GM18519 (cell line): ENCODE data around the gene DPM3.
"Not testable (repeated sequence)": the region's sequence is repeated elsewhere in the genome, so short reads cannot be mapped to it uniquely, and the experiment has no call there.

ENCODE experiments used
- ATAC-seq: cut with Tn5 transposase; IDR thresholded peaks from one replicate; pipeline ENCODE4 v1.9.1; 2021; ENCODE audit warnings: mild to moderate bottlenecking, moderate library complexity; ENCODE audit not compliant: unreplicated experiment, low FRiP score

DPM3 gene

DNA sequence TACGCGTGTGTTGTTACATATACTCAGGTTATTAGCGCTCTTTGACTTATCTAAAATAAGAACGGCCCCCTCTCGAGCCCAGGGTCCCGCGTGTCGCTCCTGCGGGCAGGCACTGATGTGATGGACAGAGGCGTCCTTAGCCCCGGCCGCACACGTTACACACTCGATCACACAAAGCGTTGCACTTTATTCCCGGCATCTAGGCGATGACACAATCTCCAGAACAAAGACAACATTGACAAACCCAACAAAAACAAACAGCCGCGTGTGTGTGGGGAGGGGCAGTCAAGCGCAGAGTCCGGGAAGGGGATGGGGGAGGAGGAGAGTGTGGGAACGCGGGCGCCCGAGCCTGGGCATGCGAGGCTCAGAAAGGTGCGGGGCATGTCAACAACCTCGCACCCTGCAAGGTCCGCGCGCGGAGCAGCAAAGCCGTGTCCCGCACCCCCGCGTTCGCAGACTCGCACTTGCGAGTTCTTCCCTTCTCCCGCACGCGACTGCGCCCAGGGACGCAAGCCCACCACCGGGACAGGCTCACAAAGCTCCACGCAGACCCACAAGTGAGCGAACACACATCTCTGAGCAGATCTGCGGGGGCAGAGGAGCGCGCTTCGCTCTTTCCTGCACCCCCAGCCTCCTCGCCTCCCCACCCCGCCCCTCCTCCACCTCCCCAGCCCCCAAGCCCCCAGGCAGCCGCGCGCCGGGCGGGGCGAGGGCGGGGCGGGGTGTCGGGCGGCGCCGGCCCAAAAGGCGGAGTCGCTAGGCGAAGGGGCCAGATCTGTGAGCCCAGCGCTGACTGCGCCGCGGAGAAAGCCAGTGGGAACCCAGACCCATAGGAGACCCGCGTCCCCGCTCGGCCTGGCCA is 13.0 kb downstream of the DPM3 start, which contains the start of gene EFNA1:
EFNA1 (plus strand) TSS at position 772 of the 862 bp plus-strand sequence. CDS start 102 bp downstream, outside the sequence.
- ATAC-seq: no peak

DNA sequence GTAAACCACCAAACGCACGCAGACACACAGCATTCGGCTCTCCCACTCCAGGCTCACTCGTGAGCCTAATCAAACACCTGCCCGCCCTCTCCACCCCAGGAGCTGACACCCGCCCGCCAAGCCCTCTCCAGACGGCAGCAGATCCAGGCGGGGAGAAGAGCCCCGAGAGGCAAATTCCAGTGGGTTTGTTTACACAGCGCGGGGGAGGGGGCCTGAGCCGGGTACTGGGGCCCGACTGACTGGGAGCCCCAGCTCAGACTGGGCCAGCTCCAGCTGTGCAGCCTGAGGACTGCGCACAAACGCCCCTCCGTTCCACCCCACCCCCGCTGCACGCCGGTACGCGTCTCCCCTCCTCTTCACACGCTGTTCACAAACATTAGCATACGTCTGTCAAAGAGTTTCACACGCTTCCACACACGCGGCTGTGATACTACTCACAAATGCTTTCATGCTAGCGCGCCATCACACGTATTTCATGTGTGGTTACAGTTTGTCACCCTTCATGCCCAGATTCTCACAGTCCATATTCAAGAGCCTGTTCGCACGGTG is 13.7 kb downstream of the DPM3 start:
- ATAC-seq: no peak

DNA sequence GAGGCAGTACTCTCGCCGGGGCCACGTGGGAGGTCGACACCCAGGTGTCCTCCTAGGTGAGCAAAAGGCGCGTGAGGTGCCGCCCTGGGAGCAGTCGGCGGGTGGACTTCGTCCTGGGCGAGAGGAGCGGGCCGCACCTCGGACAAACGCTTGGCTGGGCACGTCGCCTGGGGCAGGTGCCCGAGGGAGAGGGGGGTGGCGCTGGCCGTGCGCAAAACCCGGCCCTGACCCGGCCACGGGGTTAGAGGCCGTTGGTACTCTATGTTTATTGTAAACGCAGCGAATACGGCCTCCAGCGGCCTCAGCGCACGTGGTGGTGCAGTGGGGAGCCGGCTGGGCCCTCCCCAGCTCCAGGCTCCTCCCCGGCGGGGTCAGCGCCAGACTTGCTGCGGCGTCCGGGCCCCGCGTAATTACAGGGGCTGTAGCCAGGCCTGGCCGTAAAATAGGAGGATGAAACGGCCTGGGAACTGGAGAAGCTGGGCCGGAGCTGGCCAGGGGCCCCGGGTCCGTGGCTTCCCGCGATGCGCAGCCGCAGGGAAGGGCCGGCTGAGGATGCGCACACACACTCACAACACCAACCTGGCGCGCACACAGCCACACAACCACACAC is 14.3 kb downstream of the DPM3 start:
- no peak for ATAC-seq

DNA sequence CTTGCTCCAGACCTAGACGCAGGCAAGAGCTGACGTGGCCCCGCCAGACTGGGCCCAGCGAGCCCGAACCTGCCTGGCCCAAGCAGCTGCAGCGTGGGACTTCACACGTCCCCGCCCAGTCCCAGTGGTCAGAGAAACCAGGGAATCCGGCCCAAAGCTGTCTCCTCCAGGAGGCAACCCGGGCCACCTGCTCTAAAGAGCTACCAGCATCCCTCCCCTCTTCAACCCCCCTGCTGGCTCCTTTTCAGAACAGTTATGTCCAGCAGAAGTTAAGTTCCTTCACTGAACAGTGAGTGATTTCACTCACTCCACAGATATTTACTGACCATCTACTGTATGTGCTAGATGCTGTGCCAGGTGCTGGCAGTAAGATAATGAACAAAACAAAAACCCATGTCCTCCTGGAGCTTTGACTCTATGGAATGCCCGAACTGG is 14.8 kb downstream of the DPM3 start:
- ATAC-seq: no peak

DNA sequence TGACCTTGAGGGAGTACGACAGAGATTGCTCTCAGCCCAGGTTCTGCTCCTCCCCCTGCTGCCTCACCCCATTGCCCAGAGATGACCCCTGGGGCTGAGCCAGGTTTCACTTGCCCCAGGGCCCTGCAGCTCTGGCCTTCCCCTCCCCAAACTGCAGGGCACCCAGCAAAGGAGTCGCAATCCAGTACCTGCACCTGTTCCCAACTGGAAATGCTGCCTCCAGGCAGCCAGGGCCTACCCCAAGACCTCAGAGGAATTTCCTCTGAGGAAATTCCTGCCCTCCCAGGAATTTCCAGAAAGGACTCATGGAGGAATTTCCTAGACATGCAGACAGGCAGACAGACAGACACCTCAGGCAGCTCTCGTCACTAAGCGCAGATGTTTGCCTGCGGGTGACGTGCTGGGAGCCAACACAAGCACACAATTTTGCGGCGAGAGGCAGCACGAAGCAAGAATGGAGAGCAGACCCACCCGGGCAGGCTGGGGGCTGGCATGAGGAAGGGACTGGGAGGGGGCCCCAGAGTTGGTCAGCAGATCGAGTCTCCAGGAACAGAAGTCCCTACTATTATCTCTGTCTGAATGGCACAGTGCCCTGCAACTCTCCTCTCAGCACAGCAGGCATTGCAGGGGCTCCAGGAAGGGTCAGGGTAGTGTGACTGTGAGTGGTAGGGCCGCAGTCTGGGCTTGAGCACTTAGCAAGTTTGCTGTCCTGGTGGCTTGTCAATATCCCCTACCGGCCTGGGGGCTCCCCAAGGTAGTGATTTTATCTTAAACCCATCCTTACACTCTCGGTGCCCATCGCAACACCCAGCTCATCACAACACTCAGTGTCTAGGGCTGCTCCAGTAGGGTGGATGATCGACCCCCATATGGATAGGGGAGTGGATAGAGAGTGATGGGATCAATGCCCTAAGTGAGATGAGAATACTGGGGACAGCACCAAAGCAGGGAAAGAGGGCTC is 15.5 kb downstream of the DPM3 start:
- ATAC-seq: no peak

DNA sequence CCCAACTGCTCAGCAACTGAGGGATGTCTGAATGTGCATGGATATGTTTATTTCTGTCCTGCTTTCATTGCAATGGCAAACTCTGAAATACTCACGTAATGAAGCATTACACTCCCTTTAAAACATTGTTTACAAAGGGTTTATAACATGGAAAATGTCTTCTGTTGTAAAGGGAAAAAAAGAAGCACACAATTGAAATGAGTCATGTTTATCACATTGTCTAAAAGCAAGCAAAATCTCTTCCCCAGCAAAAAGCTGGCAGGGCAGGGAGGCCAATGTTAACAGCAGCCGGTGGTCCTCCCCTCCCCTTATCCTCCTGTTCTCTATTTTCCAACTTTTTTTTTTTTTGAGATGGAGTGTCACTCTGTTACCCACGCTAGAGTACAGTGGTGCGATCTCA is 16.5 kb downstream of the DPM3 start:
- ATAC-seq: no peak

DNA sequence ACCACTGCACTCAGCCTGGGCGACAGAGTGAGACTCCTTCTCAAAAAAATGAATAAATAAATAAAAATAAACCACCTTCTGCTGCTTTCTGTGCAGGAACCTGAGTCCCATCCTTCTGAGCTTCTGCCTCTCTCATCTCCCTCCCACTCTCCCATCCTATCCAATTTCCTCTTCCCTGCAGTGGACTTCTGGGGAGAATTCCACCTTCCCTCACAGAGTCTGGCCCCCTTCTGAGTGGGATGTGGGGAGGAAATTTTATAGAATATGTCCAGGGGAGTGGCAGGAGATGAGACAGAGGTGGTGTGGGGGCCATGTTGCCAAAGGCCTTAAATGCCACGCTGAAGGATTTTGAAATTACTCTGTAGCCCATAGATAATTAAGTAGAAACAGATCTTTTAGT is 18.0 kb downstream of the DPM3 start:
- ATAC-seq: no peak

DNA sequence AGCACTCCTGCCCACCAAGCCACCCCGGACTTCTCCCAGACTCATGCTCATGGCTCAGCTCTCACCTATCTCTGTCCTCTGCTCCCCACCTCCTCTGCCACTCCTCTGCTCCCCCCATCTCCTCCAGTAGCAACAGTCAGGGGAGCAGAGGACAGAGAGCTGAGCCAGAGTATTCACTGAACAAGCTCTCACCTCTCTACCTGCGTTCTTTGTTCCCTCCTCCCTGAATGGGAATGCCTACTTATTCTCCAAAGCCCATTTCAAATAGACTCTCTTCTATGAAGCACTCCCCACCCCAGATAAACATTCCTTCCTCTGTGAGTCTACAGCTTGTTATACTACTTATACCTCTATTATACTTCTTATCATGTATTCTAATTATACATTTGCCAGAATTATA is 19.1 kb downstream of the DPM3 start:
- no peak for ATAC-seq

DNA sequence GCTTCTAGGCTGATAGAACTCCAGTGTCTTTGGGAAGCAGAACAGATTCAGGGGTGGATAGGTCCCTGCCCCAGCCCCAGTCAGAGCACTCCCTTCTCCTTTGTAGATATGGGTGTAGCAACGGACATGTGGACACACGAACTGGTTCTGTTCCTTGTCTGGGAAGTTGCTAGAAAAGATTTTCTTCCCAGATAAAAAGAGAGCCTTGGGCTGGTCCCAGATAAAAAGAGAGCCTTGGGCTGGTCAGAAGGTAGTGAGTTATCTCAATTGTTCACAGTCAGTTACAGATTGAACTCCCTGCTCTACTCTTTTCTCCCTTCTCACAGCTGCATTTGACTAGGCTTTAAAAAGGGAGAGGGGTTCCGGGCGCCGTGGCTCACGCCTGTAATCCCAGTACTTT is 20.1 kb downstream of the DPM3 start:
- ATAC-seq: no peak

DNA sequence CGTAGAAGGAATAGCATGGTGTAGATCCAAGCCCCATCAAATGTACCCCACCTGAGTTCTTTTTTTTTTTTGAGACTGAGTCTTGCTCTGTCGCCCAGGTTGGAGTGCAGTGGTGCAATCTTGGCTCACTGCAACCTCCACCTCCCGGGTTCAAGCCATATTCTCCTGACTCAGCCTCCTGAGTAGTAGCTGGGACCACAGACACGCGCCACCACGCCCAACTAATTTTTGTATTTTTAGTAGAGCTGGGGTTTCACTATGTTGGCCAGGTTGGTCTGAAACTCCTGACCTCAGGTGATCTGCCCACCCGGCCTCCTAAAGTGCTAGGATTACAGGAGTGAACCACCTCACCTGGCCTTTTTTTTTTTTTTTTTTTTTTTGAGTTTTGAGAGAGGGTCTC is 22.2 kb downstream of the DPM3 start:
- ATAC-seq: not testable (repeated sequence)

DNA sequence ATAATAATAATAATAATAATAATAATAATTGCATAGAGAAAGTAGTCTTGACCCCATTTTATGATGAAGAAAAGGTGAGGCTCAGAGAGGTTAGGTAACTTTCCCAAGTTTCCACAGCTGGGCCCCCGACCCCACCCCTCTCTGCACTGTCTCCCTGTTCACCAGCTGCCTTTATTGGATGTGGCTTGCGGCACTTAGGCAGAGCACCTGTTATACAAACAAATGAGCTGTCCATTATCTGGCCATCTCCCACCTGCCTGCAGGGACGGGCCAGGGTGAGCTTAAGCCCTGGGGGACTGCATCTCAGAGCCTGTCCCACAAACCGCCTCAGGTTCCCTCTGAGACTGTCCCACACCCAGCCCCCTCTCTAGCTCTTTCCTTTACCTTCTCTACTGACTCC is 22.7 kb downstream of the DPM3 start:
- ATAC-seq: no peak

DNA sequence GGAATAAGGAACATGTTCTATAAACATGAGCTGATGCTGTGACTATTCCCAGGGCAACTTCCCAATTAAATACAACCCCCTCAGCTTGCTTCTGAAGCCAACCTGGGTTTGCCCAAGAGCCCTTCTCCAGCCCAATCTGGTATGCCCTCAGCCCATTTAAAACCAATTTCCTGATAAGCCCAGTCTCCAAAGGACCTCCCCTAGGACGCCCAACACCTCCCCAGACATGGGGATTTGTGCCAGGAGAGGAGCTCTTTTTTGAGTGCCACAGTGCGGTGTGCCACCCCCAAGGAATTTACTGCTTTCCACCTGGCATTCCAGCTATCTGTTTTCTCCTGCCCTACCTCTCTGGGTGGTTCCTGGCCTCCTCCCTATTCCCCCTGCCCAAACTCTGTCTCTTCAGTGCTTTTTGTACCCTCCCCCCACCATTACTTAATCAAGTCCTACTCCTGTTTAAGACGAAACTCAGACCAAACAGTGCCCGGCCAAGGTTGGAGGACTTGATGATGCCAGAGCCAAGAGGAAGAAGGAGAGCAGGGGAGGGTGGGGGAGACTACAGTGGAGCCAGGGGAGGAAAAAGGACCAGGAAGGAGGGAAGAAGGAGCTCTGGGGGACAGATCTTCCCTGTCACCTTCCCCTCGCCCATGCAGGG is 24.1 kb downstream of the DPM3 start:
- no peak for ATAC-seq

DNA sequence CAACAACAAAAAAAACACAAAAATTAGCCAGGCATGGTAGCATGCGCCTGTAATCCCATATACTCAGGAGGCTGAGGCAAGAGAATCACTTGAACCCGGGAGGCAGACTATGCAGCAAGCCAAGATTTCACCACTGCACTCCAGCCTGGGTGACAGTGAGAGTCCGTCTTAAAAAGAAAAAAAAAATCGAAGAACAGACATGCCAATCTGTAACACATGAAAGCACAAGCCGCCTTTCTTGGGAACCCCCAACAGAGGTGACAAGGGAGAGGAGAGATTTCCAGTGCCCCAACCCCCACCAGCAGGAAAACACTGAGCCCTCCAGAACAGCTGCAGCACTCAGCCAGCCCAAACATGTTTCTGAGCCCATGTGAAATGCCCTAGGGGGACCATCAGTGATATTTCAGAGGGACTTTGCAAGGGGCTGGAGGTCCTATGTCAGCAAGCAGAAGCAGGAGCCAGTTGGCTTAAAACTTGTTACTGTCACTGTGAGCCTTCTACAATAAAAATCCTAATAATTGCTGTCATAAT is 26.8 kb downstream of the DPM3 start:
- ATAC-seq: no peak

DNA sequence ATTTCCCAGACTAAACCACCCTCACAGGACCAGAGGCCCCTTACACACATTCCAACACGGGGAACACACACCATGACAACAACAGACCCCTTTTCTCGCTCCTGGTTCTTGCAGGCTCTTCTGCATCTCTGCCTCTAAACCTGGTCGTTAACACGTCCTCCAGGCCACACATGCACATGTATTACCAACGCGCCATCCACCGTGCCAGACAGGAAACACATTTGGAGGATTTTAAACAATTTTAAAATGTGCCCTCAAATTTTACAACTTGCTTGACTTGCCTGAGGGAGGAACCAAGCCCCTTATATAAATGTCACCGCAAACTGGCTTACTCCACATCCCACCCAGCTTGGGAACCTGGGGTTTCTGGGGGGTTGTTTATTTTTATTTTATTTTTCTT is 29.5 kb downstream of the DPM3 start:
- ATAC-seq: no peak

DNA sequence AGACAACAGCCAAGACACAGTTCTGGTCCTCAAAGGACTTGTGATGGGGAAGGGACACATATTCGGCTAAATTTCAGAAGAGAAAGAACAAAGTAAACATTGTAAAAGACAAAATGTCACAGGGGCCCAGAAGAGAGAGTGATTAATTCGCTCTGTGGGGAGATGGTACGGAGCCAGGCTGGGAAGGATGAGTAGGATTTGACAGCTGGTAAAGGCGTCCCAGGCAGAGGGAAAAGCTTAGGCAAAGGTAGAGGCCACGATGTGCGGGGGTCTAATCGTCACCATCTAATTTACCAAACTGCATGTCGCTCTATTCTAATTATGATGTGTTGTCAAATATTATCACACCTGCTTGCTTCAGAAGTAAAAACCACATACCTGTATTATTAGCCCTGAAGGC is 29.9 kb downstream of the DPM3 start:
- no peak for ATAC-seq

DNA sequence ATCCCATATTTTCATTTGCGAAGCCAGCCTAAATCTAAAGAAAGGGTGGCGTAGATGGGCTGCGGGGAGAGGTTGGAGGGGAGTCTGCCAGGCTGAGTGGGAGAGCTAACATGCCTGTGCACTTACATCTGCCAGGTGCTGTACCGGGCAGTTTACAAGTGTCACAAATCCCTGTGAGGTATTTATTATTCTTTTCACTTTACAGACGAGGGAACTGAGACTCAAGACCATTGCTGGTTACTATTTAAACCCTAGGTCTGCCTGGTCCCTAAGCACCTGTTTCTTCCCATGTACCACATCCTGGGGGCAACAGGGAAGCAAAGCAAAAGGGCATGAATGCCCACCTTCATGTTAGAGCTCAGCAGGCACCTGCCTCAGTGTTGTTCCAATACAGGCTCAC is 32.0 kb downstream of the DPM3 start:
- ATAC-seq: no peak

DNA sequence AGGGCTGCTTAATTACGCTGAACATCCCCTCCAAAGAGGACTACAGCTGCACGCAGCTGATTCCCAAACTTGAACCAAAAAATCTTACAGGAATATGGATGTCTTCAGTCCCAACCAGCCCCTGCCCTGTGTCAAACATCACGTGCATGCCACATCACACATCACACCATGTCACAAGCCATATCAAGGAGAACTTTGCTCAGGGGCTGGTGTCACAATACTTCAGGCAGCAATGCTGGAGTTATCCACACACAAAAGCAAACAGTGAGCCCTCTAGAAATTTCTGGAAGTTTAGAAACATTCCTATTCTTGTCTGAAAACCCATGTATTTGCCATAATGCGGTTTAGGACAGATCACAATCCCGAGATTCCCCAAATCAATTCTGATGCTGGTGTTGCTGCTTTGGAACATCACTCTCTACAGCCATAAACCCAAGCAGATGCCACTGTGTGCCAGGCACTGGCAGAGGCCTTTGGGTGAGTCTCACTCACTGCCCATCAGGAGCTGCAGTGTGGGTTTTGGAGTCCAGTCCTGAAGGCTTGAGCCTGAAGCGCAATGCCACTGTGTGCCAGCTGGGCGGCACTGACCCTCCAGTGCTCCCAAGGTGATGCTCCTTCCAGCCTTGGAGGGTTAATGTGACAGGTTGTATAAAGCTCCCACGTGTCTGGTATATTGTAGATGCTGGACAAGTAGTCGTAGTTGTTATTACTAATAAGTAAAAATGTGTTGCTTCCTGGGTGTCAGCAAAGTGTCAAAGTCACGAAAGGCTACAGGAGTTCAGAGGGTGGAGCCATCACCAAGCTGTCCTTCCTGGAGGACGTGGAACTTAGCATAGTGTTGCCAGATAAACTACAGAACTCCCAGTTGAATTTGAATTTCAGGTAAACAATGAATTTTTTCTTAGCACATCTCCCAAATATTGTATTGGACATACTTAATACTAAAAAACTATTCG is 32.7 kb downstream of the DPM3 start:
- no peak for ATAC-seq

DNA sequence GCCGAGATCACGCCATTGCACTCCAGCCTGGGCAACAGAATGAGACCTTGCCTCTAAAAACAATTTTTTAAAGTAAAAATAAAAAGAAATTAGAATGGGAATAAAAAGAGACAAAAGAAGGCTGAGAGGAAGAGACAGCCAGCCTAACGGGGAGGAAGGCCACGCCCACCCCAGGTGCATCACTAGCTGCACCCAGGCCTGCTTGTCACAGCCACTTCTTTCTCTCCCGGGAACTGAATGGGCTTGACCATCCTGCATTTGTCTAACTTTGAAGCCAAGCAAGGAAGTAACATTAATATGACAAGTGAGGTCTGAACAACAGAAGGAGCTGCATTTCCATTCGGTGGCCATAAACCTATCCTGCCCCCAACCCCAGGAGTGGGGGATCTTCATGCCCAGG is 33.5 kb downstream of the DPM3 start:
- no peak for ATAC-seq

DNA sequence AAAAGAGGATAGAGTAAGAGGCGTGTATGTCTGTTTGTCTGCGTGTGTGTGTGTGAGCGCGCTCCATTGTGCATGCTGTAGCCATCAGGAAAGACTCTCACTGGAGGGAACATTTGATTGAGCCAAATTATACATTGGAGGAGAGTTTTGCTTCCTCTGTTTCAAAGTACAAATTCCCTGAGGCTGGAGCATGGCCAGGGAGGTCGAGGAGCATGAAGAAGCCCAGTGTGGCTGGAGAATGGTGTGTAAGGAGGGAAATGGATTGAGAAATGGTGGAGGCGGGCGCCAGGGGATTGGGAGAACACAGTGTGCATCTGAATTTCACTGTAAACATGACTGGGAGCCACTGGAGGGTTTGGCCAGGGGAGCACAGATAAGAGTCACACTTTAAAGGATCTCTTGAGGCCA is 34.7 kb downstream of the DPM3 start:
- no peak for ATAC-seq
